ENCODE data around the gene LRRC32. TPM values are rescaled to one million over a fixed set of nuclear protein-coding genes. Genes with fewer than 3 reads are reported as not detected.

LRRC32 gene
- total RNA-seq, 2 experiments from 2014 or later, result 1.8 to 2.4 TPM

- intact Hi-C loops (cut with DNase I, micrococcal nuclease), result no loop called here
- POLR2A ChIA-PET, result no interaction called here
- TF ChIP-seq, protein P1, sequence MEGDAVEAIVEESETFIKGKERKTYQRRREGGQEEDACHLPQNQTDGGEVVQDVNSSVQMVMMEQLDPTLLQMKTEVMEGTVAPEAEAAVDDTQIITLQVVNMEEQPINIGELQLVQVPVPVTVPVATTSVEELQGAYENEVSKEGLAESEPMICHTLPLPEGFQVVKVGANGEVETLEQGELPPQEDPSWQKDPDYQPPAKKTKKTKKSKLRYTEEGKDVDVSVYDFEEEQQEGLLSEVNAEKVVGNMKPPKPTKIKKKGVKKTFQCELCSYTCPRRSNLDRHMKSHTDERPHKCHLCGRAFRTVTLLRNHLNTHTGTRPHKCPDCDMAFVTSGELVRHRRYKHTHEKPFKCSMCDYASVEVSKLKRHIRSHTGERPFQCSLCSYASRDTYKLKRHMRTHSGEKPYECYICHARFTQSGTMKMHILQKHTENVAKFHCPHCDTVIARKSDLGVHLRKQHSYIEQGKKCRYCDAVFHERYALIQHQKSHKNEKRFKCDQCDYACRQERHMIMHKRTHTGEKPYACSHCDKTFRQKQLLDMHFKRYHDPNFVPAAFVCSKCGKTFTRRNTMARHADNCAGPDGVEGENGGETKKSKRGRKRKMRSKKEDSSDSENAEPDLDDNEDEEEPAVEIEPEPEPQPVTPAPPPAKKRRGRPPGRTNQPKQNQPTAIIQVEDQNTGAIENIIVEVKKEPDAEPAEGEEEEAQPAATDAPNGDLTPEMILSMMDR (IDR thresholded peaks at IDR 0.05), result no peak
Measured at GRCh38 chr11:76628408-76628947, 42.1 kb downstream of the LRRC32 start.

GRCh38 chr11:76627606-76628005, 42.9 kb downstream of the LRRC32 start:
- TF ChIP-seq, protein P1 (IDR thresholded peaks at IDR 0.05), result no peak
- no peak for ATAC-seq (ENCODE audit: poor library complexity)
- no peaks in the 10 kb centered on the region for H3K27me3 Mint-ChIP-seq
- H3K4me1 Mint-ChIP-seq (ENCODE audit: low read depth), result peaks cover 19% of the 10 kb centered on the region
- DNase-seq, result peak in 1 of 14 experiments; percentile 18
- Histone ChIP-seq H3K4me1 (ENCODE audit: insufficient read depth, low read length) (peaks cover 20% of the 10 kb centered on the region), H3K4me3 (ENCODE audit: low read length) (no peak overlapping the region), H3K36me3 (ENCODE audit: insufficient read depth, low read length) (no peaks in the 10 kb centered on the region), H3K27me3 (ENCODE audit: control insufficient read depth in 1 of 2, insufficient read depth in 2 of 2, low read length in 2 of 2) (no peaks in the 10 kb centered on the region), H3K9me3 (ENCODE audit: control insufficient read depth in 1 of 2, insufficient read depth in 1 of 2, low read length in 2 of 2) (peaks cover 10 to 19% of the 10 kb centered on the region in 2 experiments), H3K27ac (ENCODE audit: low read depth in 1 of 2, low read length in 2 of 2) (no peak overlapping the region)
- peaks cover 6% of the 10 kb centered on the region for H3K9me3 Mint-ChIP-seq
- no peaks in the 10 kb centered on the region for H3K36me3 Mint-ChIP-seq (ENCODE audit: low read depth)
- CTCF ChIA-PET, result no interaction called here
- H3K4me3 Mint-ChIP-seq, result no peak overlapping the region
- H3K27ac Mint-ChIP-seq, result no peak overlapping the region
- POLR2A ChIA-PET, result no interaction called here
- intact Hi-C loops (cut with DNase I, micrococcal nuclease), result no loop called here

More at GRCh38 chr11:76628408-76628947, 42.1 kb downstream of the LRRC32 start:
- no peaks in the 10 kb centered on the region for H3K36me3 Mint-ChIP-seq (ENCODE audit: low read depth)
- Histone ChIP-seq H3K27ac (ENCODE audit: low read depth in 1 of 2, low read length in 2 of 2) (no peak overlapping the region), H3K27me3 (ENCODE audit: control insufficient read depth in 1 of 2, insufficient read depth in 2 of 2, low read length in 2 of 2) (no peaks in the 10 kb centered on the region), H3K36me3 (ENCODE audit: insufficient read depth, low read length) (no peaks in the 10 kb centered on the region), H3K4me1 (ENCODE audit: insufficient read depth, low read length) (peaks cover 20% of the 10 kb centered on the region), H3K4me3 (ENCODE audit: low read length) (no peak overlapping the region), H3K9me3 (ENCODE audit: control insufficient read depth in 1 of 2, insufficient read depth in 1 of 2, low read length in 2 of 2) (peaks cover 10 to 19% of the 10 kb centered on the region in 2 experiments)
- H3K27me3 Mint-ChIP-seq, result no peaks in the 10 kb centered on the region
- H3K9me3 Mint-ChIP-seq, result peaks cover 6% of the 10 kb centered on the region
- H3K4me1 Mint-ChIP-seq (ENCODE audit: low read depth), result peaks cover 19% of the 10 kb centered on the region
- no peak overlapping the region for H3K4me3 Mint-ChIP-seq
- CTCF ChIA-PET, result no interaction called here
- H3K27ac Mint-ChIP-seq, result no peak overlapping the region
- peak in 1 of 14 experiments; percentile 9 for DNase-seq
- no peak for ATAC-seq (ENCODE audit: poor library complexity)

DNA sequence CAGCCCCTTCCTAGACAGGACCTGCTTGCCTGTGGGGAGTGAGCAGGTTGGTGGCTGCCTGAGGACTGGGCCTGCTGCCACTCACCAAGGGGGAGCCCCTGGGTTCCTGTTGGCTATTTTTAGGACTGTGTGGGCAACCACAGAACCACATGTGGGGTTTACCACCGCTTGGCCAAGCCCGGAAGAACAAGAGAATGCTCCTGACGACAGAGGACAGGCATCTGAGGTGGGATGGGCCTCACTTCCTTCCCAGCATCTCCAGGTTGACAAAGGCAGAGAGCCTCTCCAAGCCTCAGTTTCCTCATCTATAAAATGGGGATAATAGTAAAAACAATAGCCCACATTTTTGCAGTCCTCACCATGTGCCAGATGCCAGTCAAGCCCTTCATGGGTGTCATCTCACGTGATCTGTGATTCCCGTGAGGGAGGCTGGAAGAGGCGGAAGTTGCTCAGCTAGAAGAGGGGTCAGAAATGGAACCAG, 43.6 kb downstream of the LRRC32 start:
- POLR2A ChIA-PET, result no interaction called here
- no peak overlapping the region for H3K27ac ChIP-seq (ENCODE audit: low read depth in 1 of 2, low read length in 2 of 2)
- peaks cover 20% of the 10 kb centered on the region for H3K4me1 ChIP-seq (ENCODE audit: insufficient read depth, low read length)
- H3K9me3 ChIP-seq (ENCODE audit: control insufficient read depth in 1 of 2, insufficient read depth in 1 of 2, low read length in 2 of 2), result peaks cover 10 to 19% of the 10 kb centered on the region in 2 experiments
- TF ChIP-seq, protein P1 (IDR thresholded peaks at IDR 0.05), result no peak
- no peak overlapping the region for H3K4me3 ChIP-seq (ENCODE audit: low read length)
- no peaks in the 10 kb centered on the region for H3K27me3 ChIP-seq (ENCODE audit: control insufficient read depth in 1 of 2, insufficient read depth in 2 of 2, low read length in 2 of 2)
- CTCF ChIA-PET, result no interaction called here
- intact Hi-C loops (cut with DNase I, micrococcal nuclease), result no loop called here
- no peaks in the 10 kb centered on the region for H3K36me3 ChIP-seq (ENCODE audit: insufficient read depth, low read length)
- H3K27me3 Mint-ChIP-seq, result no peaks in the 10 kb centered on the region
- peaks cover 19% of the 10 kb centered on the region for H3K4me1 Mint-ChIP-seq (ENCODE audit: low read depth)
- H3K36me3 Mint-ChIP-seq (ENCODE audit: low read depth), result no peaks in the 10 kb centered on the region
- ATAC-seq (ENCODE audit: poor library complexity) (no peak), DNase-seq (peak in 3 of 14 experiments; percentile 48 to 68 (median 62))
- H3K9me3 Mint-ChIP-seq, result peaks cover 6% of the 10 kb centered on the region
- H3K27ac Mint-ChIP-seq, result no peak overlapping the region
- H3K4me3 Mint-ChIP-seq, result no peak overlapping the region
